Caco-2 (cell line): ENCODE results near the gene MAGEL2. TPM values are rescaled to one million over a fixed set of nuclear protein-coding genes. Genes with fewer than 3 reads are reported as not detected.
"Not testable (repeated sequence)": the region's sequence is repeated elsewhere in the genome, so short reads cannot be mapped to it uniquely, and the experiment has no call there.

ENCODE experiments used
- BruUV-seq: library from RNA; stranded (reverse); fragments of 400-500 nt; replicated peaks from 2 replicates; lab custom pipeline; 2021; lab: Mats Ljungman, UMichigan
- CTCF ChIA-PET: fragments of 300-600 bp; sonication (Branson Sonifier 250); formaldehyde crosslinking; loops from one replicate; lab custom pipeline; 2022; ENCODE audit warnings: antibody characterized with exemption; lab: Charles Lee
- POLR2A ChIA-PET: fragments of 300-600 bp; sonication (Branson Sonifier 250); formaldehyde crosslinking; loops from one replicate; lab custom pipeline; 2022; ENCODE audit warnings: antibody characterized with exemption; lab: Charles Lee
- DNase-seq, 2 experiments: peaks; one replicate each; pipeline versions ENCODE4 v3.0.0 to v3.0.0-alpha.2; 2020 to 2022
- H3K27me3 ChIP-seq: replicated peaks from 2 replicates; pipeline ENCODE4 v1.6.0; 2011; ENCODE audit warnings: low read length; ENCODE audit not compliant: control insufficient read depth, insufficient read depth
- H3K36me3 ChIP-seq: 2 replicates; pipeline ENCODE4 v1.5.1; 2011; ENCODE audit warnings: low read length; ENCODE audit not compliant: control insufficient read depth, insufficient read depth
- H3K4me1 ChIP-seq: fragments of 250-450 bp; sonication (Bioruptor Pico); 2 replicates; pipeline ENCODE4 v1.5.1; 2020; ENCODE audit warnings: mild to moderate bottlenecking
- H3K4me3 ChIP-seq: 2 replicates; pipeline ENCODE4 v1.5.1; 2011; ENCODE audit warnings: low read depth, mild to moderate bottlenecking, control low read depth, low read length
- H3K9me3 ChIP-seq: fragments of 250-450 bp; sonication (Bioruptor Pico); 2 replicates; pipeline ENCODE4 v1.5.1; 2020; ENCODE audit warnings: mild to moderate bottlenecking, moderate library complexity
- H3K27ac Mint-ChIP-seq: one replicate; pipeline ENCODE4 v1.8.0; 2022; ENCODE audit warnings: mixed read lengths; ENCODE audit not compliant: unreplicated experiment
- H3K27me3 Mint-ChIP-seq: one replicate; pipeline ENCODE4 v1.8.0; 2022; ENCODE audit warnings: mixed read lengths; ENCODE audit not compliant: insufficient read depth, unreplicated experiment
- H3K36me3 Mint-ChIP-seq: one replicate; pipeline ENCODE4 v1.8.0; 2022; ENCODE audit warnings: mild to moderate bottlenecking, mixed read lengths; ENCODE audit not compliant: insufficient read depth, unreplicated experiment
- H3K4me1 Mint-ChIP-seq: one replicate; pipeline ENCODE4 v1.8.0; 2022; ENCODE audit warnings: low read depth, mixed read lengths; ENCODE audit not compliant: unreplicated experiment
- H3K4me3 Mint-ChIP-seq: one replicate; pipeline ENCODE4 v1.8.0; 2022; ENCODE audit warnings: mild to moderate bottlenecking, moderate library complexity, mixed read lengths; ENCODE audit not compliant: unreplicated experiment
- H3K9me3 Mint-ChIP-seq: one replicate; pipeline ENCODE4 v1.8.0; 2022; ENCODE audit warnings: mixed read lengths; ENCODE audit not compliant: unreplicated experiment
- CTCF ChIP-seq, 2 experiments: fragments of 200-600 bp in 1 of 2; IDR thresholded peaks; 1 replicate in 1 of 2; 2 replicates in 1 of 2; pipeline versions ENCODE4 v1.5.1 to v1.8.0; 2011 to 2022; ENCODE audit warnings: antibody characterized with exemption in 1 of 2, control low read depth in 1 of 2, inconsistent platforms in 1 of 2, low read depth in 1 of 2, low read length in 1 of 2, mild to moderate bottlenecking in 1 of 2, moderate library complexity in 1 of 2; ENCODE audit not compliant: insufficient read depth in 1 of 2, severe bottlenecking in 1 of 2, unreplicated experiment in 1 of 2
- intact Hi-C: fragments of 100-400 bp; cut with micrococcal nuclease; formaldehyde crosslinking; loops from one replicate; pipeline ENCODE4 v1.10.0; 2022; ENCODE audit not compliant: unreplicated experiment
- total RNA-seq: library from RNA; stranded (reverse); gene quantifications from 2 replicates; pipeline ENCODE4 v1.2.3, GENCODE V29; 2022

Gene MAGEL2
- total RNA-seq, 1 experiment from 2014 or later = not detected

DNA sequence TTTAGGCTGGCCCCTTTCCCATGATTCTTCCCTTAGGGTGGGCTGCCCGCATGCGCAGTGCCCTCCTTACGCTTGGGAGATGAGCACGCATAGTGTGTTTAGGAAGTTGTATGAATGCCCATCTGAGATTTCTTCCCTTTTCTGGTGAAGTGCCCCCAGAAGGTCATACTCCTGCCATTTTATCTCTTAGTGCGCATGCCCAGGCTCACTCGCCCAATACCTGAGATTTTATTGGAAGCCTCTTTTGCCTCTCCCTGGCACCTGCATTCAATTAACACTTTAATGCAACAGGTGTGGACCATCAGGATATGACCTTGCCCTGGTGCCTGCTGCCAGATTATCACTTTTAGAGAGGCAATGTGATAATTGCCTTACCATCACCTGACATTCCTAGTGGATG, 45.5 kb downstream of the MAGEL2 start:
- intact Hi-C loops = no loop called here
- Histone ChIP-seq H3K9me3 (no peaks in the 10 kb centered on the region; the same call in 1 of the 2 replicates), H3K4me3 (no peak overlapping the region), H3K27me3 (no peaks in the 10 kb centered on the region), H3K36me3 (no peaks in the 10 kb centered on the region), H3K4me1 (no peaks in the 10 kb centered on the region)
- BruUV-seq = no TSS peak
- TF ChIP-seq CTCF (IDR thresholded peaks at IDR 0.05; ENCODE audit: insufficient read depth in 1 of 2, low read depth in 1 of 2, low read length in 1 of 2, severe bottlenecking in 1 of 2, unreplicated experiment in 1 of 2) = no peak
- Mint-ChIP-seq H3K4me1 (no peaks in the 10 kb centered on the region), H3K9me3 (no peaks in the 10 kb centered on the region), H3K27ac (no peak overlapping the region), H3K36me3 (no peaks in the 10 kb centered on the region), H3K4me3 (no peak overlapping the region), H3K27me3 (no peaks in the 10 kb centered on the region)
- ChIA-PET CTCF (no interaction called here), POLR2A (no interaction called here)
- DNase-seq = no peak

GRCh38 chr15:23599053-23599452, 48.6 kb downstream of the MAGEL2 start:
- CTCF ChIA-PET = no interaction called here

DNA sequence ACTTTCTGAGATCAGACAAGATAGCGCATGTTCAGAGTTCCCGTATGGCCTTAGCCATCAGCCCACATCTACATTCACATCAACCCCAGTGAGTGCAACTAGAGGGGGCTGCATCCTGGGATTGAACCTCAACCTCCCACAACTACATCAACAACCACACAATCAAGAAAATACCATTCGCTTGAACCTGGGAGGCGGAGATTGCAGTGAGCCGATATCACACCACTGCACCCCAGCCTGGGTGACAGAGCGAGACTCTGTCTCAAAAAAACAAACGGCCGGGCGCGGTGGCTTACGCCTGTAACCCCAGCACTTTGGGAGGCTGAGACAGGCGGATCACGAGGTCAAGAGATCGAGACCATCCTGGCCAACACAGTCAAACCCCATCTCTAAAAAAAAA, 50.4 kb downstream of the MAGEL2 start:
- H3K4me3 Mint-ChIP-seq, intact Hi-C loops: not testable (repeated sequence)

More at GRCh38 chr15:23599053-23599452, 48.6 kb downstream of the MAGEL2 start:
- H3K36me3 Mint-ChIP-seq = no peaks in the 10 kb centered on the region
- H3K36me3 ChIP-seq = no peaks in the 10 kb centered on the region
- H3K27ac Mint-ChIP-seq = no peak overlapping the region
- no peak overlapping the region for H3K4me3 ChIP-seq
- intact Hi-C loops = no loop called here
- no peaks in the 10 kb centered on the region for H3K27me3 Mint-ChIP-seq
- H3K9me3 ChIP-seq = no peaks in the 10 kb centered on the region; the same call in 1 of the 2 replicates
- no peak for DNase-seq
- TF ChIP-seq CTCF (IDR thresholded peaks at IDR 0.05; ENCODE audit: insufficient read depth in 1 of 2, low read depth in 1 of 2, low read length in 1 of 2, severe bottlenecking in 1 of 2, unreplicated experiment in 1 of 2) = no peak
- no peaks in the 10 kb centered on the region for H3K27me3 ChIP-seq
- H3K4me1 Mint-ChIP-seq = no peaks in the 10 kb centered on the region
- POLR2A ChIA-PET = no interaction called here
- H3K4me3 Mint-ChIP-seq = no peak overlapping the region
- BruUV-seq = no TSS peak
- H3K4me1 ChIP-seq = no peaks in the 10 kb centered on the region
- H3K9me3 Mint-ChIP-seq = no peaks in the 10 kb centered on the region

DNA sequence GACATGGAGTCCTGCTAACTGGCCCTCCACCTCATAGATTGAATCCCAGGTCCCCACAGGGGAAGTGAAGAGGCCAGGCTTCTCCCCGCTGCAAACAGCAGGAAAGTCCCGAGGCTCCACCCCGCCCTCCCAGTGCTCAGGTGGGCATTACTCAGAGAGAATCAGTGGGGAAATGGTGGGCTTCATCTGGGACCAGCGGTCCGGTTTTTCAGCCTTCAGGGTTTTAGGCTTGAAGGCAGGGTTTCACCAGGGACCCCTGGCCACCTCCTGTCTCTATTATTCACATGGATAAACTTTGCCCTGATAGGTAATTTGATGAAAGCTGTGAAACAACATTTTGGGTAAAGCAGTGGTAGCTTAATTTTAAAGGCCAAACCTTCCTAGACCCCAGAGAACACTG, 50.9 kb downstream of the MAGEL2 start:
- no peak for TF ChIP-seq CTCF (IDR thresholded peaks at IDR 0.05; ENCODE audit: insufficient read depth in 1 of 2, low read depth in 1 of 2, low read length in 1 of 2, severe bottlenecking in 1 of 2, unreplicated experiment in 1 of 2)
- Mint-ChIP-seq H3K4me1 (no peaks in the 10 kb centered on the region), H3K27ac (no peak overlapping the region), H3K4me3 (no peak overlapping the region), H3K9me3 (no peaks in the 10 kb centered on the region), H3K36me3 (no peaks in the 10 kb centered on the region), H3K27me3 (no peaks in the 10 kb centered on the region)
- DNase-seq = no peak
- intact Hi-C loops = no loop called here
- no peaks in the 10 kb centered on the region for H3K27me3 ChIP-seq
- CTCF ChIA-PET = no interaction called here
- POLR2A ChIA-PET = no interaction called here
- H3K9me3 ChIP-seq = no peaks in the 10 kb centered on the region
- no peak overlapping the region for H3K4me3 ChIP-seq
- H3K4me1 ChIP-seq = no peaks in the 10 kb centered on the region
- BruUV-seq = no TSS peak
- H3K36me3 ChIP-seq = no peaks in the 10 kb centered on the region

More for the DNA sequence above, 50.4 kb downstream of the MAGEL2 start:
- H3K27me3 ChIP-seq, CTCF ChIA-PET, H3K36me3 Mint-ChIP-seq, POLR2A ChIA-PET, H3K36me3 ChIP-seq, H3K4me1 Mint-ChIP-seq, H3K4me1 ChIP-seq, BruUV-seq, H3K27me3 Mint-ChIP-seq, H3K9me3 Mint-ChIP-seq, H3K9me3 ChIP-seq, H3K4me3 ChIP-seq, DNase-seq, H3K27ac Mint-ChIP-seq: not testable (repeated sequence)
